GM13976 (cell line): ENCODE measurements around the gene CMIP.
"Not testable (repeated sequence)": the region's sequence is repeated elsewhere in the genome, so short reads cannot be mapped to it uniquely, and the experiment has no call there.

Experiments
- DNase-seq: peaks from one replicate; pipeline ENCODE4 v3.0.0; 2012; ENCODE audit warnings: low spot score
- in situ Hi-C: fragments of 300-500 bp; cut with MboI; formaldehyde crosslinking; loops from one replicate; pipeline ENCODE4 v1.12.0; 2022; ENCODE audit warnings: low sequenced_read_pairs, mixed read lengths, inconsistent platforms; ENCODE audit not compliant: unreplicated experiment
- TF ChIP-seq, protein P1 (sequence below): IDR thresholded peaks from 2 replicates; pipeline ENCODE4 v1.5.1; 2012; ENCODE audit warnings: borderline replicate concordance, mild to moderate bottlenecking; ENCODE audit not compliant: insufficient read depth; ENCODE audit errors: extremely low read depth, missing control alignments, control extremely low read depth

CMIP gene

GRCh38 chr16:81419806-81420205 lies 24.8 kb upstream of the CMIP start:
- no peak for DNase-seq
- in situ Hi-C loops = no loop called here
- TF ChIP-seq, protein P1, sequence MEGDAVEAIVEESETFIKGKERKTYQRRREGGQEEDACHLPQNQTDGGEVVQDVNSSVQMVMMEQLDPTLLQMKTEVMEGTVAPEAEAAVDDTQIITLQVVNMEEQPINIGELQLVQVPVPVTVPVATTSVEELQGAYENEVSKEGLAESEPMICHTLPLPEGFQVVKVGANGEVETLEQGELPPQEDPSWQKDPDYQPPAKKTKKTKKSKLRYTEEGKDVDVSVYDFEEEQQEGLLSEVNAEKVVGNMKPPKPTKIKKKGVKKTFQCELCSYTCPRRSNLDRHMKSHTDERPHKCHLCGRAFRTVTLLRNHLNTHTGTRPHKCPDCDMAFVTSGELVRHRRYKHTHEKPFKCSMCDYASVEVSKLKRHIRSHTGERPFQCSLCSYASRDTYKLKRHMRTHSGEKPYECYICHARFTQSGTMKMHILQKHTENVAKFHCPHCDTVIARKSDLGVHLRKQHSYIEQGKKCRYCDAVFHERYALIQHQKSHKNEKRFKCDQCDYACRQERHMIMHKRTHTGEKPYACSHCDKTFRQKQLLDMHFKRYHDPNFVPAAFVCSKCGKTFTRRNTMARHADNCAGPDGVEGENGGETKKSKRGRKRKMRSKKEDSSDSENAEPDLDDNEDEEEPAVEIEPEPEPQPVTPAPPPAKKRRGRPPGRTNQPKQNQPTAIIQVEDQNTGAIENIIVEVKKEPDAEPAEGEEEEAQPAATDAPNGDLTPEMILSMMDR = no peak

- DNase-seq = no peak
- TF ChIP-seq, protein P1 = no peak
- in situ Hi-C loops = no loop called here
Measured at GRCh38 chr16:81421126-81421525, 23.5 kb upstream of the CMIP start.

GRCh38 chr16:81421536-81421935 lies 23.1 kb upstream of the CMIP start:
- in situ Hi-C loops = no loop called here
- no peak for DNase-seq
- TF ChIP-seq, protein P1 = no peak

- DNase-seq, in situ Hi-C loops: not testable (repeated sequence)
Measured at GRCh38 chr16:81422153-81422552, 22.5 kb upstream of the CMIP start.

- in situ Hi-C loops = no loop called here
Measured at GRCh38 chr16:81424771-81425170, 19.8 kb upstream of the CMIP start.

GRCh38 chr16:81427219-81427618 lies 17.4 kb upstream of the CMIP start:
- in situ Hi-C loops = no loop called here
- DNase-seq = no peak
- TF ChIP-seq, protein P1 = no peak

More at GRCh38 chr16:81424771-81425170, 19.8 kb upstream of the CMIP start:
- no peak for DNase-seq
- TF ChIP-seq, protein P1 = no peak

GRCh38 chr16:81429045-81429521 lies 15.5 kb upstream of the CMIP start:
- no peak for DNase-seq
- in situ Hi-C loops = no loop called here
- TF ChIP-seq, protein P1 = peak; percentile 16
